ENCODE data around the gene DRG2.

DRG2 gene

GRCh38 chr17:18041776-18042175 lies 46.0 kb upstream of the DRG2 start:
- Histone ChIP-seq H3K27me3 (ENCODE audit: insufficient read depth, poor library complexity, severe bottlenecking) (no peaks in the 10 kb centered on the region), H3K4me3 (replicated peaks; ENCODE audit: insufficient read depth, low read length) (no peak overlapping the region), H3K27ac (replicated peaks) (no peak overlapping the region)
- no peak for TF ChIP-seq POLR2AphosphoS5 (IDR thresholded peaks at IDR 0.05; ENCODE audit: low read depth)
- TF ChIP-seq GABPA (IDR thresholded peaks at IDR 0.05; ENCODE audit: low read depth): no peak
- TF ChIP-seq CTCF (IDR thresholded peaks at IDR 0.05; ENCODE audit: insufficient read depth, low read length): no peak
- no peak for TF ChIP-seq REST (IDR thresholded peaks at IDR 0.05; ENCODE audit: insufficient replicate concordance, low read depth)
- peak in 1 of 2 experiments; percentile 21 for DNase-seq (ENCODE audit: low read depth in 1 of 2, low spot score in 1 of 2)

- H3K4me3 ChIP-seq (replicated peaks; ENCODE audit: insufficient read depth, low read length): no peak overlapping the region
- no peak overlapping the region for H3K27ac ChIP-seq (replicated peaks)
- DNase-seq (ENCODE audit: low read depth in 1 of 2, low spot score in 1 of 2): no peak
- no peaks in the 10 kb centered on the region for H3K27me3 ChIP-seq (ENCODE audit: insufficient read depth, poor library complexity, severe bottlenecking)
- TF ChIP-seq GABPA (IDR thresholded peaks at IDR 0.05; ENCODE audit: low read depth) (no peak), REST (IDR thresholded peaks at IDR 0.05; ENCODE audit: insufficient replicate concordance, low read depth) (no peak), SPI1 (IDR thresholded peaks at IDR 0.05; ENCODE audit: borderline replicate concordance, low read depth) (no peak), CTCF (IDR thresholded peaks at IDR 0.05; ENCODE audit: insufficient read depth, low read length) (no peak), POLR2AphosphoS5 (IDR thresholded peaks at IDR 0.05; ENCODE audit: low read depth) (no peak)
These were observed 44.8 kb upstream of the DRG2 start for GRCh38 chr17:18042983-18043382.

GRCh38 chr17:18043491-18043890 lies 44.3 kb upstream of the DRG2 start:
- Histone ChIP-seq H3K27ac (replicated peaks) (no peak overlapping the region), H3K4me3 (replicated peaks; ENCODE audit: insufficient read depth, low read length) (no peak overlapping the region), H3K27me3 (ENCODE audit: insufficient read depth, poor library complexity, severe bottlenecking) (no peaks in the 10 kb centered on the region)
- TF ChIP-seq POLR2AphosphoS5 (IDR thresholded peaks at IDR 0.05; ENCODE audit: low read depth) (no peak), CTCF (IDR thresholded peaks at IDR 0.05; ENCODE audit: insufficient read depth, low read length) (no peak), SPI1 (IDR thresholded peaks at IDR 0.05; ENCODE audit: borderline replicate concordance, low read depth) (no peak), REST (IDR thresholded peaks at IDR 0.05; ENCODE audit: insufficient replicate concordance, low read depth) (no peak), GABPA (IDR thresholded peaks at IDR 0.05; ENCODE audit: low read depth) (no peak)
- DNase-seq (ENCODE audit: low read depth in 1 of 2, low spot score in 1 of 2): no peak

Data from HL-60 (cell line).